ENCODE results near the gene CHMP1B.

CHMP1B gene

GRCh38 chr18:11873670-11874340, 22.6 kb downstream of the CHMP1B start:
- DNase-seq (ENCODE audit: low read depth in 1 of 2, low spot score in 1 of 2), result no peak
- TF ChIP-seq SPI1 (IDR thresholded peaks at IDR 0.05; ENCODE audit: borderline replicate concordance, low read depth), result no peak

GRCh38 chr18:11874676-11875075, 23.5 kb downstream of the CHMP1B start:
- Histone ChIP-seq H3K27ac (replicated peaks) (no peak overlapping the region), H3K4me3 (replicated peaks; ENCODE audit: insufficient read depth, low read length) (no peak overlapping the region), H3K27me3 (ENCODE audit: insufficient read depth, poor library complexity, severe bottlenecking) (peaks cover 12% of the 10 kb centered on the region)
- no peak for DNase-seq (ENCODE audit: low read depth in 1 of 2, low spot score in 1 of 2)
- TF ChIP-seq REST (IDR thresholded peaks at IDR 0.05; ENCODE audit: insufficient replicate concordance, low read depth) (no peak), POLR2AphosphoS5 (IDR thresholded peaks at IDR 0.05; ENCODE audit: low read depth) (no peak), SPI1 (IDR thresholded peaks at IDR 0.05; ENCODE audit: borderline replicate concordance, low read depth) (no peak), CTCF (IDR thresholded peaks at IDR 0.05; ENCODE audit: insufficient read depth, low read length) (no peak), GABPA (IDR thresholded peaks at IDR 0.05; ENCODE audit: low read depth) (no peak)

More at GRCh38 chr18:11873670-11874340, 22.6 kb downstream of the CHMP1B start:
- no peak overlapping the region for H3K4me3 ChIP-seq (replicated peaks; ENCODE audit: insufficient read depth, low read length)
- peaks cover 12% of the 10 kb centered on the region for H3K27me3 ChIP-seq (ENCODE audit: insufficient read depth, poor library complexity, severe bottlenecking)
- no peak overlapping the region for H3K27ac ChIP-seq (replicated peaks)

- Histone ChIP-seq H3K4me3 (replicated peaks; ENCODE audit: insufficient read depth, low read length) (no peak overlapping the region), H3K27me3 (ENCODE audit: insufficient read depth, poor library complexity, severe bottlenecking) (no peaks in the 10 kb centered on the region), H3K27ac (replicated peaks) (no peak overlapping the region)
- DNase-seq (ENCODE audit: low read depth in 1 of 2, low spot score in 1 of 2), result no peak
- no peak for TF ChIP-seq CTCF (IDR thresholded peaks at IDR 0.05; ENCODE audit: insufficient read depth, low read length)
- no peak for TF ChIP-seq POLR2AphosphoS5 (IDR thresholded peaks at IDR 0.05; ENCODE audit: low read depth)
- TF ChIP-seq SPI1 (IDR thresholded peaks at IDR 0.05; ENCODE audit: borderline replicate concordance, low read depth), result no peak
- TF ChIP-seq REST (IDR thresholded peaks at IDR 0.05; ENCODE audit: insufficient replicate concordance, low read depth), result no peak
- TF ChIP-seq GABPA (IDR thresholded peaks at IDR 0.05; ENCODE audit: low read depth), result no peak
Measured at GRCh38 chr18:11877497-11878135, 26.4 kb downstream of the CHMP1B start.

GRCh38 chr18:11880586-11881304, 29.5 kb downstream of the CHMP1B start:
- DNase-seq (ENCODE audit: low read depth in 1 of 2, low spot score in 1 of 2), result no peak
- no peak overlapping the region for H3K27ac ChIP-seq (replicated peaks)
- no peak overlapping the region for H3K4me3 ChIP-seq (replicated peaks; ENCODE audit: insufficient read depth, low read length)
- TF ChIP-seq CTCF (IDR thresholded peaks at IDR 0.05; ENCODE audit: insufficient read depth, low read length) (no peak), GABPA (IDR thresholded peaks at IDR 0.05; ENCODE audit: low read depth) (no peak), REST (IDR thresholded peaks at IDR 0.05; ENCODE audit: insufficient replicate concordance, low read depth) (no peak), POLR2AphosphoS5 (IDR thresholded peaks at IDR 0.05; ENCODE audit: low read depth) (no peak), SPI1 (IDR thresholded peaks at IDR 0.05; ENCODE audit: borderline replicate concordance, low read depth) (no peak)
- no peaks in the 10 kb centered on the region for H3K27me3 ChIP-seq (ENCODE audit: insufficient read depth, poor library complexity, severe bottlenecking)
